IMR-90 (cell line): Measurements from ENCODE around the gene CDH22. TPM values are rescaled to one million over a fixed set of nuclear protein-coding genes. Genes with fewer than 3 reads are reported as not detected.

Source experiments
- ATAC-seq: fragments of 200-7000 bp; cut with Tn5 transposase; 2 replicates; pipeline ENCODE4 v1.9.1; 2020; ENCODE audit warnings: low read depth, mild to moderate bottlenecking, moderate library complexity
- BruUV-seq: library from RNA; stranded (reverse); fragments of 400-500 nt; replicated peaks from 2 replicates; lab custom pipeline; 2021; lab: Mats Ljungman, UMichigan
- CTCF ChIA-PET: fragments of 300-600 bp; formaldehyde crosslinking; extraction: SDS; loops from one replicate; lab custom pipeline; 2021; ENCODE audit warnings: antibody characterized with exemption; lab: Yijun Ruan, JAX
- POLR2A ChIA-PET: fragments of 300-600 bp; sonication (Branson Sonifier 250); formaldehyde crosslinking; loops from one replicate; lab custom pipeline; 2022; ENCODE audit warnings: antibody characterized with exemption; ENCODE audit not compliant: unreplicated experiment; lab: Charles Lee
- DNase-seq: peaks from one replicate; pipeline ENCODE4 v3.0.0; 2013
- H2AFZ ChIP-seq: replicated peaks from 2 replicates; pipeline ENCODE3; 2013; ENCODE audit warnings: low read length, mild to moderate bottlenecking; ENCODE audit not compliant: poor library complexity
- H2AK5ac ChIP-seq: 2 replicates; pipeline ENCODE4 v1.6.1; 2013; ENCODE audit warnings: low read depth, low read length, inconsistent platforms
- H2AK9ac ChIP-seq: replicated peaks from 2 replicates; pipeline ENCODE3; 2013; ENCODE audit warnings: mild to moderate bottlenecking, low read depth, low read length, moderate library complexity; ENCODE audit not compliant: poor library complexity
- H2BK120ac ChIP-seq: 2 replicates; pipeline ENCODE4 v1.6.1; 2013; ENCODE audit warnings: low read depth, low read length, inconsistent platforms
- H2BK15ac ChIP-seq: 3 replicates; pipeline ENCODE4 v1.6.1; 2013; ENCODE audit warnings: low read depth, low read length, inconsistent platforms
- H2BK20ac ChIP-seq: 2 replicates; pipeline ENCODE4 v1.6.1; 2013; ENCODE audit warnings: low read depth, mild to moderate bottlenecking, inconsistent platforms, low read length, moderate library complexity
- H2BK5ac ChIP-seq: 2 replicates; pipeline ENCODE4 v1.6.1; 2013; ENCODE audit warnings: mild to moderate bottlenecking, low read depth, low read length, inconsistent platforms; ENCODE audit not compliant: poor library complexity, severe bottlenecking
- H3K14ac ChIP-seq: replicated peaks from 2 replicates; pipeline ENCODE4 v1.6.1; 2013; ENCODE audit warnings: low read depth, low read length, inconsistent platforms
- H3K18ac ChIP-seq: 2 replicates; pipeline ENCODE4 v1.6.1; 2013; ENCODE audit warnings: low read depth, low read length, control low read depth
- H3K23ac ChIP-seq: 2 replicates; pipeline ENCODE4 v1.6.1; 2013; ENCODE audit warnings: low read depth, low read length, inconsistent platforms
- H3K27ac ChIP-seq: 2 replicates; pipeline ENCODE4 v1.5.1; 2013; ENCODE audit warnings: mild to moderate bottlenecking, control low read depth, low read length; ENCODE audit not compliant: insufficient read depth
- H3K27me3 ChIP-seq: 2 replicates; pipeline ENCODE4 v1.6.1; 2013; ENCODE audit warnings: low read length; ENCODE audit not compliant: control insufficient read depth, insufficient read depth
- H3K36me3 ChIP-seq: 2 replicates; pipeline ENCODE4 v1.6.1; 2013; ENCODE audit warnings: low read length, mixed read lengths; ENCODE audit not compliant: control insufficient read depth, insufficient read depth
- H3K4ac ChIP-seq: 2 replicates; pipeline ENCODE4 v1.6.1; 2013; ENCODE audit warnings: low read depth, low read length, inconsistent platforms
- H3K4me1 ChIP-seq: 2 replicates; pipeline ENCODE4 v1.6.1; 2013; ENCODE audit warnings: low read length, mixed read lengths; ENCODE audit not compliant: control insufficient read depth, insufficient read depth
- H3K4me2 ChIP-seq: 2 replicates; pipeline ENCODE4 v1.6.1; 2013; ENCODE audit warnings: low read depth, mild to moderate bottlenecking, control low read depth, low read length, moderate library complexity
- H3K4me3 ChIP-seq: 2 replicates; pipeline ENCODE4 v1.5.1; 2013; ENCODE audit warnings: low read depth, mild to moderate bottlenecking, control low read depth, low read length, moderate library complexity; ENCODE audit not compliant: insufficient read depth
- H3K56ac ChIP-seq: 2 replicates; pipeline ENCODE4 v1.6.1; 2013; ENCODE audit warnings: low read length, inconsistent platforms; ENCODE audit not compliant: insufficient read depth; ENCODE audit errors: extremely low read depth
- H3K79me1 ChIP-seq, 2 experiments: 2 replicates each; pipeline ENCODE4 v1.6.1; 2013; ENCODE audit warnings: low read length in 2 of 2, inconsistent platforms in 1 of 2, low read depth in 1 of 2
- H3K9ac ChIP-seq: 2 replicates; pipeline ENCODE4 v1.6.1; 2013; ENCODE audit warnings: low read depth, low read length, control low read depth
- H3K9me1 ChIP-seq: 2 replicates; pipeline ENCODE4 v1.6.1; 2013; ENCODE audit warnings: low read length, inconsistent platforms; ENCODE audit not compliant: insufficient read depth
- H3K9me3 ChIP-seq: 2 replicates; pipeline ENCODE4 v1.6.1; 2013; ENCODE audit warnings: low read length; ENCODE audit not compliant: control insufficient read depth, insufficient read depth
- H4K20me1 ChIP-seq: 2 replicates; pipeline ENCODE4 v1.6.1; 2013; ENCODE audit warnings: low read length, inconsistent platforms; ENCODE audit not compliant: insufficient read depth
- H4K5ac ChIP-seq: 2 replicates; pipeline ENCODE4 v1.6.1; 2013; ENCODE audit warnings: mild to moderate bottlenecking, low read depth, low read length, control low read depth
- H4K8ac ChIP-seq, 2 experiments: 2 replicates each; pipeline ENCODE4 v1.6.1; 2013; ENCODE audit warnings: low read depth in 2 of 2, low read length in 2 of 2, control low read depth in 1 of 2, inconsistent platforms in 1 of 2
- H4K91ac ChIP-seq: 2 replicates; pipeline ENCODE4 v1.6.1; 2013; ENCODE audit warnings: low read depth, low read length, inconsistent platforms; ENCODE audit not compliant: insufficient read depth
- MAFK ChIP-seq: IDR thresholded peaks from 2 replicates; pipeline ENCODE4 v1.6.1; 2012; ENCODE audit warnings: low read depth, low read length, improper control_type of control experiment
- WGBS, 2 experiments: methylation state at CpG; one replicate each; pipeline versions ENCODE4 v1.1.5 to v1.1.7; 2013; ENCODE audit warnings: missing lambda C conversion rate in 2 of 2; ENCODE audit not compliant: insufficient read length in 1 of 2; ENCODE audit errors: extremely low coverage in 2 of 2; 5-methylcytosine and 5-hydroxymethylcytosine counted together
- dilution Hi-C: fragments of 300-500 bp; cut with HindIII; formaldehyde crosslinking; loops from one replicate; pipeline ENCODE4 v1.14.3; 2018; ENCODE audit warnings: low sequenced_read_pairs; ENCODE audit not compliant: unreplicated experiment
- in situ Hi-C: fragments of 300-500 bp; cut with MboI; formaldehyde crosslinking; loops from 3 replicates; pipeline ENCODE4 v1.14.3; 2019; ENCODE audit warnings: low sequenced_read_pairs, inconsistent platforms, mixed read lengths
- intact Hi-C: fragments of 100-400 bp; cut with micrococcal nuclease; formaldehyde crosslinking; loops from 2 replicates; pipeline ENCODE4 v1.10.0; 2022
- polyA plus RNA-seq, 3 experiments: library from polyadenylated mRNA; depleted of rRNA; stranded (reverse); fragments of >200 nt; gene quantifications; 2 replicates each; pipeline ENCODE4 v1.2.3, GENCODE V29; 2012; ENCODE audit warnings: low replicate concordance in 1 of 3
- total RNA-seq: library from RNA; depleted of rRNA; stranded (reverse); fragments of >200 nt; gene quantifications from 2 replicates; pipeline ENCODE4 v1.2.3, GENCODE V29; 2012

CDH22 gene
- total and polyA plus RNA-seq, 2 of the 4 experiments (the other 2 are of a cell fraction) = not detected

DNA sequence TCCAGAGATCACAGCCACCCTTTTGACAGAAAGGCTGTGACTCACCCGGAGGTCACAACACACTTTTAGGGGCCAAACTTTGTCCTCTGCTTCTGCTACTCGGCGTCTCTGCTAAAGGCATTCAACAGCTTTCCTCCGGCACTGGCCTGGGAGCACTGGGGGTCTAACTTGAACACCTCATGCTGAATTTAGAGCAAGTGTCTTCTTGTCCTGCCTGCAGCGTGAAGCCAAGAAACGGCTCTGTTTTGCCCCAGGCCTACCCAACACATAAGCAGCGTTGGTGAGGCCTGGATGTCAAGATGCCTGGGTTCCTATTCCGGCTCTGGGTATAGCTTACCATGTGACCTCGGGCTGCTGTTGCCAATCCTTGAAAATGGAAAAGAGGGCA is 2.3 kb downstream of the CDH22 start:
- ChIA-PET POLR2A (no interaction called here), CTCF (no interaction called here)
- in situ Hi-C loops (no loop called here), intact Hi-C loops (no loop called here), dilution Hi-C loops (no loop called here)
- H3K18ac ChIP-seq = no peak overlapping the region
- no peak overlapping the region for H3K27ac ChIP-seq
- H3K9ac ChIP-seq = no peak overlapping the region
- H3K9me3 ChIP-seq = no peaks in the 10 kb centered on the region
- H3K4me3 ChIP-seq = no peak overlapping the region
- no peak overlapping the region for H3K14ac ChIP-seq
- no peaks in the 10 kb centered on the region for H3K9me1 ChIP-seq
- H2BK20ac ChIP-seq = no peak overlapping the region
- peaks cover 73% of the 10 kb centered on the region for H3K27me3 ChIP-seq
- H3K4me1 ChIP-seq = no peaks in the 10 kb centered on the region
- no peak for TF ChIP-seq MAFK
- 9% methylated on average over 5 of the region's 9 CpGs; no CpG with 5 or more reads in 1 of the 2 experiments for WGBS, 2 experiments
- no peak overlapping the region for H2AK9ac ChIP-seq
- H3K79me1 ChIP-seq = no peaks in the 10 kb centered on the region
- H4K5ac ChIP-seq = no peak overlapping the region
- H2BK5ac ChIP-seq = no peak overlapping the region
- no peak overlapping the region for H3K56ac ChIP-seq
- ATAC-seq (no peak), DNase-seq (no peak)
- H3K4me2 ChIP-seq = no peak overlapping the region
- no TSS peak for BruUV-seq
- H4K20me1 ChIP-seq = no peaks in the 10 kb centered on the region
- H3K23ac ChIP-seq = no peak overlapping the region
- no peak overlapping the region for H4K91ac ChIP-seq
- H2BK15ac ChIP-seq = no peak overlapping the region
- H4K8ac ChIP-seq = no peak overlapping the region
- H2BK120ac ChIP-seq = no peak overlapping the region
- H2AFZ ChIP-seq = no peak overlapping the region
- H3K36me3 ChIP-seq = no peaks in the 10 kb centered on the region
- no peak overlapping the region for H3K4ac ChIP-seq
- H2AK5ac ChIP-seq = no peak overlapping the region
